Measurements from ENCODE around the gene AVEN. TPM values are rescaled to one million over a fixed set of nuclear protein-coding genes. Genes with fewer than 3 reads are reported as not detected.

AVEN gene
- polyA plus RNA-seq, 1 of the 3 experiments (the other 2 are of a cell fraction), result 7.5 TPM

- no peaks in the 10 kb centered on the region for H3K4me1 ChIP-seq (ENCODE audit: control insufficient read depth in 1 of 2, insufficient read depth in 2 of 2, low read depth in 1 of 2, low read length in 1 of 2)
- H3K9me2 ChIP-seq, result no peaks in the 10 kb centered on the region
- no peaks in the 10 kb centered on the region for H4K20me1 ChIP-seq (ENCODE audit: insufficient read depth)
- DNase-seq, result no peak
- H3K4me3 ChIP-seq (ENCODE audit: low read depth in 2 of 2, low read length in 1 of 2), result no peak overlapping the region
- no peak overlapping the region for H3K4me2 ChIP-seq
- 67% methylated on average over 4 of the region's 4 CpGs for WGBS (ENCODE audit: low lambda C conversion rate)
- no peaks in the 10 kb centered on the region for H3K9me3 ChIP-seq
- CTCF ChIA-PET, result no interaction called here
- H3K79me2 ChIP-seq (ENCODE audit: insufficient read depth), result no peaks in the 10 kb centered on the region
- TF ChIP-seq NRF1 (IDR thresholded peaks at IDR 0.05; ENCODE audit: low read depth, low read length) (no peak), TEAD4 (IDR thresholded peaks at IDR 0.05; ENCODE audit: borderline replicate concordance, insufficient read depth) (no peak), PBX3 (IDR thresholded peaks at IDR 0.05) (no peak), TAF1 (IDR thresholded peaks at IDR 0.05; ENCODE audit: borderline replicate concordance, low read depth, low read length) (no peak), FOXJ3 (CRISPR knock-in tag; IDR thresholded peaks at IDR 0.05) (no peak)
- H2AFZ ChIP-seq (ENCODE audit: low read depth), result no peak overlapping the region
- POLR2A ChIA-PET, result no interaction called here
- H3K9ac ChIP-seq, result no peak overlapping the region
- no peaks in the 10 kb centered on the region for H3K27me3 ChIP-seq (ENCODE audit: insufficient read depth)
- no peaks in the 10 kb centered on the region for H3K36me3 ChIP-seq (replicated peaks in 1 of 2; ENCODE audit: control insufficient read depth in 1 of 2, insufficient read depth in 2 of 2, low read length in 1 of 2)
- H3F3A ChIP-seq (replicated peaks; ENCODE audit: insufficient read depth), result no peaks in the 10 kb centered on the region
- no peak overlapping the region for H3K27ac ChIP-seq (ENCODE audit: low read depth in 2 of 2, low read length in 1 of 2)
Observed at GRCh38 chr15:33844186-33844585, 194.8 kb downstream of the AVEN start.

- Histone ChIP-seq H3K27ac (ENCODE audit: low read depth in 2 of 2, low read length in 1 of 2) (no peak overlapping the region), H3K9me2 (no peaks in the 10 kb centered on the region), H3K9me3 (no peaks in the 10 kb centered on the region), H3K9ac (no peak overlapping the region), H4K20me1 (ENCODE audit: insufficient read depth) (no peaks in the 10 kb centered on the region), H3K27me3 (ENCODE audit: insufficient read depth) (no peaks in the 10 kb centered on the region), H3K36me3 (replicated peaks in 1 of 2; ENCODE audit: control insufficient read depth in 1 of 2, insufficient read depth in 2 of 2, low read length in 1 of 2) (no peaks in the 10 kb centered on the region), H3F3A (replicated peaks; ENCODE audit: insufficient read depth) (no peaks in the 10 kb centered on the region), H2AFZ (ENCODE audit: low read depth) (no peak overlapping the region), H3K79me2 (ENCODE audit: insufficient read depth) (no peaks in the 10 kb centered on the region), H3K4me2 (no peak overlapping the region), H3K4me3 (ENCODE audit: low read depth in 2 of 2, low read length in 1 of 2) (no peak overlapping the region), H3K4me1 (ENCODE audit: control insufficient read depth in 1 of 2, insufficient read depth in 2 of 2, low read depth in 1 of 2, low read length in 1 of 2) (no peaks in the 10 kb centered on the region)
- WGBS (ENCODE audit: low lambda C conversion rate), result 64% methylated on average over 3 of the region's 3 CpGs
- ChIA-PET CTCF (no interaction called here), POLR2A (no interaction called here)
- DNase-seq, result no peak
- TF ChIP-seq FOXM1 (IDR thresholded peaks at IDR 0.05; ENCODE audit: low read depth), result no peak
Observed at GRCh38 chr15:33840615-33841014, 198.4 kb downstream of the AVEN start.

GRCh38 chr15:33839540-33839939 lies 199.5 kb downstream of the AVEN start:
- Histone ChIP-seq H3K79me2 (ENCODE audit: insufficient read depth) (no peaks in the 10 kb centered on the region), H3K4me3 (ENCODE audit: low read depth in 2 of 2, low read length in 1 of 2) (no peak overlapping the region), H3K9me3 (no peaks in the 10 kb centered on the region), H3K9ac (no peak overlapping the region), H3K4me2 (no peak overlapping the region), H3K27me3 (ENCODE audit: insufficient read depth) (no peaks in the 10 kb centered on the region), H3K27ac (ENCODE audit: low read depth in 2 of 2, low read length in 1 of 2) (no peak overlapping the region), H3K36me3 (replicated peaks in 1 of 2; ENCODE audit: control insufficient read depth in 1 of 2, insufficient read depth in 2 of 2, low read length in 1 of 2) (no peaks in the 10 kb centered on the region), H3K4me1 (ENCODE audit: control insufficient read depth in 1 of 2, insufficient read depth in 2 of 2, low read depth in 1 of 2, low read length in 1 of 2) (peaks cover 0 to 2% of the 10 kb centered on the region in 2 experiments; a peak in 1 of 4 replicates), H2AFZ (ENCODE audit: low read depth) (no peak overlapping the region), H3F3A (replicated peaks; ENCODE audit: insufficient read depth) (no peaks in the 10 kb centered on the region), H4K20me1 (ENCODE audit: insufficient read depth) (no peaks in the 10 kb centered on the region), H3K9me2 (no peaks in the 10 kb centered on the region)
- 60% methylated on average over 2 of the region's 2 CpGs for WGBS (ENCODE audit: low lambda C conversion rate)
- ChIA-PET POLR2A (no interaction called here), CTCF (no interaction called here)
- no peak for DNase-seq
- TF ChIP-seq MEF2A (IDR thresholded peaks at IDR 0.05; ENCODE audit: borderline replicate concordance, low read depth) (no peak), ELF1 (IDR thresholded peaks at IDR 0.05) (no peak), POLR2AphosphoS5 (IDR thresholded peaks at IDR 0.05; ENCODE audit: low read depth, low read length) (no peak), MXI1 (IDR thresholded peaks at IDR 0.05; ENCODE audit: low read depth, low read length) (no peak), CHD2 (IDR thresholded peaks at IDR 0.05; ENCODE audit: low read length, partially characterized antibody) (no peak), RFX5 (IDR thresholded peaks at IDR 0.05; ENCODE audit: low read length) (no peak), ZBTB33 (IDR thresholded peaks at IDR 0.05; ENCODE audit: borderline replicate concordance, low read depth) (no peak), GABPA (IDR thresholded peaks at IDR 0.05; ENCODE audit: low read depth) (no peak), GATA2 (CRISPR knock-in tag; IDR thresholded peaks at IDR 0.05) (no peak), IRF3 (IDR thresholded peaks at IDR 0.05; ENCODE audit: low read depth, low read length) (no peak), RCOR1 (IDR thresholded peaks at IDR 0.05; ENCODE audit: low read length) (no peak)
